ENCODE data around the gene CFAP46.

GRCh38 chr10:132908621-132909295, 33.6 kb downstream of the CFAP46 start:
- TF ChIP-seq, protein P1, sequence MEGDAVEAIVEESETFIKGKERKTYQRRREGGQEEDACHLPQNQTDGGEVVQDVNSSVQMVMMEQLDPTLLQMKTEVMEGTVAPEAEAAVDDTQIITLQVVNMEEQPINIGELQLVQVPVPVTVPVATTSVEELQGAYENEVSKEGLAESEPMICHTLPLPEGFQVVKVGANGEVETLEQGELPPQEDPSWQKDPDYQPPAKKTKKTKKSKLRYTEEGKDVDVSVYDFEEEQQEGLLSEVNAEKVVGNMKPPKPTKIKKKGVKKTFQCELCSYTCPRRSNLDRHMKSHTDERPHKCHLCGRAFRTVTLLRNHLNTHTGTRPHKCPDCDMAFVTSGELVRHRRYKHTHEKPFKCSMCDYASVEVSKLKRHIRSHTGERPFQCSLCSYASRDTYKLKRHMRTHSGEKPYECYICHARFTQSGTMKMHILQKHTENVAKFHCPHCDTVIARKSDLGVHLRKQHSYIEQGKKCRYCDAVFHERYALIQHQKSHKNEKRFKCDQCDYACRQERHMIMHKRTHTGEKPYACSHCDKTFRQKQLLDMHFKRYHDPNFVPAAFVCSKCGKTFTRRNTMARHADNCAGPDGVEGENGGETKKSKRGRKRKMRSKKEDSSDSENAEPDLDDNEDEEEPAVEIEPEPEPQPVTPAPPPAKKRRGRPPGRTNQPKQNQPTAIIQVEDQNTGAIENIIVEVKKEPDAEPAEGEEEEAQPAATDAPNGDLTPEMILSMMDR (IDR thresholded peaks at IDR 0.05), result no peak
- no peak for TF ChIP-seq EZH2 (IDR thresholded peaks at IDR 0.05; ENCODE audit: borderline replicate concordance, insufficient read depth, low read depth, low read length, poor library complexity, severe bottlenecking)
